Coronary artery (tissue), 2 donors: ENCODE data around the gene PTH2.

Experiments used
- DNase-seq: peaks from one replicate; pipeline ENCODE4 v3.0.0-alpha.2; 2017; ENCODE audit warnings: low spot score
- H3K27ac ChIP-seq, 2 donors: fragments of 200-600 bp; sonication (generic); one replicate each; pipeline ENCODE4 v1.5.1; 2016 to 2019
- H3K4me3 ChIP-seq: fragments of 200-600 bp; sonication (generic); 2 replicates; pipeline ENCODE4 v1.5.1; 2016; ENCODE audit warnings: mild to moderate bottlenecking, moderate library complexity
- CTCF ChIP-seq: fragments of 200-600 bp; sonication (generic); IDR thresholded peaks from one replicate; pipeline ENCODE4 v1.5.1; 2019; ENCODE audit warnings: antibody characterized with exemption

The PTH2 gene

GRCh38 chr19:49398931-49399330 lies 24.3 kb downstream of the PTH2 start:
- Histone ChIP-seq H3K4me3 (no peak overlapping the region), H3K27ac (no peak overlapping the region)
- DNase-seq = no peak
- no peak for TF ChIP-seq CTCF

- H3K27ac ChIP-seq = no peak overlapping the region
- no peak for TF ChIP-seq CTCF
- DNase-seq = no peak
- no peak overlapping the region for H3K4me3 ChIP-seq
Observed at GRCh38 chr19:49398001-49398615, 25.1 kb downstream of the PTH2 start.

GRCh38 chr19:49396738-49397505 lies 26.3 kb downstream of the PTH2 start:
- no peak for DNase-seq
- no peak for TF ChIP-seq CTCF
- Histone ChIP-seq H3K27ac (no peak overlapping the region), H3K4me3 (no peak overlapping the region)

- no peak overlapping the region for H3K4me3 ChIP-seq
- H3K27ac ChIP-seq = no peak overlapping the region
- no peak for TF ChIP-seq CTCF
- DNase-seq = no peak
Observed at GRCh38 chr19:49395581-49396407, 27.4 kb downstream of the PTH2 start.

GRCh38 chr19:49393881-49394280 lies 29.4 kb downstream of the PTH2 start:
- TF ChIP-seq CTCF = no peak
- DNase-seq = no peak
- no peak overlapping the region for H3K27ac ChIP-seq

GRCh38 chr19:49391581-49392399 lies 31.5 kb downstream of the PTH2 start:
- no peak overlapping the region for H3K27ac ChIP-seq
- H3K4me3 ChIP-seq = no peak overlapping the region
- TF ChIP-seq CTCF = peak; percentile 49
- no peak for DNase-seq

More at GRCh38 chr19:49393881-49394280, 29.4 kb downstream of the PTH2 start:
- no peak overlapping the region for H3K4me3 ChIP-seq
